ENCODE data around the gene TGFBR2.

The TGFBR2 gene

DNA sequence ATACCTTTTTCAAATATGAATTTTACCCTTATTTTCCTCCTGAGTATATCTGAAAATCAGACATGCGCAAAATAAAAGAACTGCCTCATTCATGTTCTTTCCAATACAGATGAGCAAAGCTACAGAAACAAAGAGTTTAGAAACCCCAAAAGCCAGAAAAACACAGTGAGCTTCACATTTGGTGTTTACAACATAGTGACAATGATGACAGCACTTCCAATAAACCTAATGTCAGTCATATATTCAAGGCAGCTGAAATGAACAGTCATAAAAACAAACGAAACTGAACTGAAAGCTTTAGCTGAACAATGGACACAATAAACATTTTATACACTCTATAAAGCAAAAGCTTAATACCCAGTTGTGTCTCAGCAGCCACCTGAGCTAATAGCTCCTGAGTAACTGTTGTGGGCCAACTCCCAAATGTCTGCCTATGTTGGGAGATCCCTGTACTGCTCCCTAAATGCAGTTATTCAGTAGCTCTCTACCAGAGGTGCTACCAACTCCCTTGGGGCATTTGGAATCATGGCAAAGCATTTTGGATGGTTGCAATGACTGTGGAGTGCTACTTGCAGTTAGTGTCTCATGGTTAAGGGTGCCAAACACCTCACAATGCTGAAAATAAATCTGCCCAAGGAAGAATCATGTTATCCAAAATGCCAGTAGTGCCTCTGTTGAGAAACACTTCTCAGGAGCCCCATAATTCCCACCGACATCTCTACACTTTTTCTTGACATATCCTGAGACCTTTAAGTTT is 131.5 kb downstream of the TGFBR2 start:
- Histone ChIP-seq H3K9me3 (ENCODE audit: control insufficient read depth, insufficient read depth, low read depth, low read length) (no peaks in the 10 kb centered on the region), H3K4me3 (ENCODE audit: low read depth, low read length) (no peak overlapping the region), H3K36me3 (ENCODE audit: control insufficient read depth in 2 of 2, insufficient read depth in 1 of 2, low read length in 2 of 2) (no peaks in the 10 kb centered on the region), H3K27ac (ENCODE audit: extremely low read depth, low read depth, low read length) (no peak overlapping the region), H3K4me1 (ENCODE audit: control insufficient read depth, insufficient read depth, low read length) (no peaks in the 10 kb centered on the region)
- ChIA-PET CTCF (interaction anchor here (1.6 kb wide), 1 partner anchor 14 kb away, joined by 4 read pairs; no protein-coding TSS in a partner anchor), POLR2A (no interaction called here)
- TF ChIP-seq WT1 (tag by site-specific recombination; IDR thresholded peaks at IDR 0.05) = no peak
- TF ChIP-seq ZNF555 (tag by site-specific recombination; conservative IDR thresholded peaks at IDR 0.05) = no peak
- no peak for TF ChIP-seq ZNF600 (tag by site-specific recombination; IDR thresholded peaks at IDR 0.05)
- TF ChIP-seq OVOL3 (tag by site-specific recombination; IDR thresholded peaks at IDR 0.05) = no peak
- TF ChIP-seq ZNF585B (tag by site-specific recombination; IDR thresholded peaks at IDR 0.05) = no peak
- TF ChIP-seq ZNF549 (tag by site-specific recombination; IDR thresholded peaks at IDR 0.05) = no peak
- TF ChIP-seq ZNF843 (tag by site-specific recombination; IDR thresholded peaks at IDR 0.05) = no peak
- no peak for TF ChIP-seq ZNF24 (tag by site-specific recombination; IDR thresholded peaks at IDR 0.05)
- TF ChIP-seq YY2 (tag by site-specific recombination; IDR thresholded peaks at IDR 0.05) = no peak
- no peak for TF ChIP-seq KLF1 (tag by site-specific recombination; IDR thresholded peaks at IDR 0.05)
- TF ChIP-seq HOXC10 (CRISPR knock-in tag; IDR thresholded peaks at IDR 0.05) = no peak

DNA sequence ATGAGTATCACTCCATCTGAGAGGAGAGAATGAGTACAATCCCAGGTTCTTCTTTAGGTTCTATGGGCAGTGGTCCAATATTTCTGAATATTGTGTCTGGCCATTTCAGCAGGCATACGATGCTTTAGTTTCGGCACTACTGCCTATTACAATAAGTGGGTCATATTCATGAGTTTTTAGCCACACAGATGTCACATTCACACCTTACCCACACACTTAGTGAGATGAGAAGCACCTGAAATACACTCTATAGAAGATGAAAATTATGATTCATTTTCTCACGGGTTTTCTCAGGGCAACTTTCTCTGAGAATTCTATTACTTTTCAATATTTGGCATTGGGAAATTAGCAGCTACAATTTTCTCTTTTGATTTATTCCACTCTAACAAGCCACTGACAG is 132.2 kb downstream of the TGFBR2 start:
- CTCF ChIA-PET = no interaction called here
- no peaks in the 10 kb centered on the region for H3K9me3 ChIP-seq (ENCODE audit: control insufficient read depth, insufficient read depth, low read depth, low read length)
- POLR2A ChIA-PET = no interaction called here
- no peak for TF ChIP-seq KLF17 (tag by site-specific recombination; IDR thresholded peaks at IDR 0.05)
- no peak for TF ChIP-seq KLF1 (tag by site-specific recombination; IDR thresholded peaks at IDR 0.05)
- no peak for TF ChIP-seq ZNF121 (tag by site-specific recombination; IDR thresholded peaks at IDR 0.05)
- TF ChIP-seq ZNF140 (tag by site-specific recombination; IDR thresholded peaks at IDR 0.05) = no peak
- H3K27ac ChIP-seq (ENCODE audit: extremely low read depth, low read depth, low read length) = no peak overlapping the region
- no peaks in the 10 kb centered on the region for H3K4me1 ChIP-seq (ENCODE audit: control insufficient read depth, insufficient read depth, low read length)
- H3K4me3 ChIP-seq (ENCODE audit: low read depth, low read length) = no peak overlapping the region
- no peaks in the 10 kb centered on the region for H3K36me3 ChIP-seq (ENCODE audit: control insufficient read depth in 2 of 2, insufficient read depth in 1 of 2, low read length in 2 of 2)

GRCh38 chr3:30741889-30742288 is 135.5 kb downstream of the TGFBR2 start:
- Histone ChIP-seq H3K4me1 (ENCODE audit: control insufficient read depth, insufficient read depth, low read length) (no peaks in the 10 kb centered on the region), H3K9me3 (ENCODE audit: control insufficient read depth, insufficient read depth, low read depth, low read length) (no peaks in the 10 kb centered on the region), H3K27ac (ENCODE audit: extremely low read depth, low read depth, low read length) (no peak overlapping the region), H3K36me3 (ENCODE audit: control insufficient read depth in 2 of 2, insufficient read depth in 1 of 2, low read length in 2 of 2) (no peaks in the 10 kb centered on the region), H3K4me3 (ENCODE audit: low read depth, low read length) (no peak overlapping the region)
- POLR2A ChIA-PET = no interaction called here
- CTCF ChIA-PET = interaction anchor here (0.6 kb wide), 1 partner anchor 305 kb away, joined by 4 read pairs; no protein-coding TSS in a partner anchor
- TF ChIP-seq ZNF660 (tag by site-specific recombination; IDR thresholded peaks at IDR 0.05) (no peak), ZBTB48 (tag by site-specific recombination; IDR thresholded peaks at IDR 0.05) (no peak), ZNF561 (tag by site-specific recombination; IDR thresholded peaks at IDR 0.05; ENCODE audit: borderline replicate concordance) (no peak), ZNF677 (tag by site-specific recombination; IDR thresholded peaks at IDR 0.05) (no peak), KLF17 (tag by site-specific recombination; IDR thresholded peaks at IDR 0.05) (no peak), SCRT1 (tag by site-specific recombination; IDR thresholded peaks at IDR 0.05; ENCODE audit: borderline replicate concordance) (no peak), ZNF623 (tag by site-specific recombination; IDR thresholded peaks at IDR 0.05) (no peak)
- TF ChIP-seq, protein P1, sequence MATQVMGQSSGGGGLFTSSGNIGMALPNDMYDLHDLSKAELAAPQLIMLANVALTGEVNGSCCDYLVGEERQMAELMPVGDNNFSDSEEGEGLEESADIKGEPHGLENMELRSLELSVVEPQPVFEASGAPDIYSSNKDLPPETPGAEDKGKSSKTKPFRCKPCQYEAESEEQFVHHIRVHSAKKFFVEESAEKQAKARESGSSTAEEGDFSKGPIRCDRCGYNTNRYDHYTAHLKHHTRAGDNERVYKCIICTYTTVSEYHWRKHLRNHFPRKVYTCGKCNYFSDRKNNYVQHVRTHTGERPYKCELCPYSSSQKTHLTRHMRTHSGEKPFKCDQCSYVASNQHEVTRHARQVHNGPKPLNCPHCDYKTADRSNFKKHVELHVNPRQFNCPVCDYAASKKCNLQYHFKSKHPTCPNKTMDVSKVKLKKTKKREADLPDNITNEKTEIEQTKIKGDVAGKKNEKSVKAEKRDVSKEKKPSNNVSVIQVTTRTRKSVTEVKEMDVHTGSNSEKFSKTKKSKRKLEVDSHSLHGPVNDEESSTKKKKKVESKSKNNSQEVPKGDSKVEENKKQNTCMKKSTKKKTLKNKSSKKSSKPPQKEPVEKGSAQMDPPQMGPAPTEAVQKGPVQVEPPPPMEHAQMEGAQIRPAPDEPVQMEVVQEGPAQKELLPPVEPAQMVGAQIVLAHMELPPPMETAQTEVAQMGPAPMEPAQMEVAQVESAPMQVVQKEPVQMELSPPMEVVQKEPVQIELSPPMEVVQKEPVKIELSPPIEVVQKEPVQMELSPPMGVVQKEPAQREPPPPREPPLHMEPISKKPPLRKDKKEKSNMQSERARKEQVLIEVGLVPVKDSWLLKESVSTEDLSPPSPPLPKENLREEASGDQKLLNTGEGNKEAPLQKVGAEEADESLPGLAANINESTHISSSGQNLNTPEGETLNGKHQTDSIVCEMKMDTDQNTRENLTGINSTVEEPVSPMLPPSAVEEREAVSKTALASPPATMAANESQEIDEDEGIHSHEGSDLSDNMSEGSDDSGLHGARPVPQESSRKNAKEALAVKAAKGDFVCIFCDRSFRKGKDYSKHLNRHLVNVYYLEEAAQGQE (tag by site-specific recombination; IDR thresholded peaks at IDR 0.05) = no peak
- TF ChIP-seq, protein P2, sequence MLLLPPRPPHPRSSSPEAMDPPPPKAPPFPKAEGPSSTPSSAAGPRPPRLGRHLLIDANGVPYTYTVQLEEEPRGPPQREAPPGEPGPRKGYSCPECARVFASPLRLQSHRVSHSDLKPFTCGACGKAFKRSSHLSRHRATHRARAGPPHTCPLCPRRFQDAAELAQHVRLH (tag by site-specific recombination; IDR thresholded peaks at IDR 0.05) = no peak
- TF ChIP-seq, protein P3, sequence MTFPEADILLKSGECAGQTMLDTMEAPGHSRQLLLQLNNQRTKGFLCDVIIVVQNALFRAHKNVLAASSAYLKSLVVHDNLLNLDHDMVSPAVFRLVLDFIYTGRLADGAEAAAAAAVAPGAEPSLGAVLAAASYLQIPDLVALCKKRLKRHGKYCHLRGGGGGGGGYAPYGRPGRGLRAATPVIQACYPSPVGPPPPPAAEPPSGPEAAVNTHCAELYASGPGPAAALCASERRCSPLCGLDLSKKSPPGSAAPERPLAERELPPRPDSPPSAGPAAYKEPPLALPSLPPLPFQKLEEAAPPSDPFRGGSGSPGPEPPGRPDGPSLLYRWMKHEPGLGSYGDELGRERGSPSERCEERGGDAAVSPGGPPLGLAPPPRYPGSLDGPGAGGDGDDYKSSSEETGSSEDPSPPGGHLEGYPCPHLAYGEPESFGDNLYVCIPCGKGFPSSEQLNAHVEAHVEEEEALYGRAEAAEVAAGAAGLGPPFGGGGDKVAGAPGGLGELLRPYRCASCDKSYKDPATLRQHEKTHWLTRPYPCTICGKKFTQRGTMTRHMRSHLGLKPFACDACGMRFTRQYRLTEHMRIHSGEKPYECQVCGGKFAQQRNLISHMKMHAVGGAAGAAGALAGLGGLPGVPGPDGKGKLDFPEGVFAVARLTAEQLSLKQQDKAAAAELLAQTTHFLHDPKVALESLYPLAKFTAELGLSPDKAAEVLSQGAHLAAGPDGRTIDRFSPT (tag by site-specific recombination; IDR thresholded peaks at IDR 0.05) = no peak

Measured in HEK293 (cell line).